Liver (tissue), 3 donors: ENCODE results near the gene ABCC1.

Source experiments
- ATF3 ChIP-seq: IDR thresholded peaks from 2 replicates; pipeline ENCODE4 v1.6.1; 2016; ENCODE audit warnings: antibody characterized with exemption
- EGR1 ChIP-seq, 2 donors: IDR thresholded peaks; 2 replicates each; pipeline ENCODE4 v1.6.1; 2016 to 2018; ENCODE audit warnings: antibody characterized with exemption in 2 of 2, low read depth in 2 of 2
- GABPA ChIP-seq, 2 donors: IDR thresholded peaks in 1 of 2; conservative IDR thresholded peaks in 1 of 2; 2 replicates each; pipeline ENCODE4 v1.6.1; 2016; ENCODE audit warnings: antibody characterized with exemption in 2 of 2, mild to moderate bottlenecking in 1 of 2, moderate library complexity in 1 of 2
- HNF4G ChIP-seq: IDR thresholded peaks from 2 replicates; pipeline ENCODE4 v1.6.1; 2016; ENCODE audit warnings: antibody characterized with exemption
- JUND ChIP-seq, 2 donors: IDR thresholded peaks; 2 replicates each; pipeline ENCODE4 v1.6.1; 2016; ENCODE audit warnings: antibody characterized with exemption in 2 of 2
- MAX ChIP-seq: IDR thresholded peaks from 2 replicates; pipeline ENCODE4 v1.6.1; 2016; ENCODE audit warnings: antibody characterized with exemption
- NR2F2 ChIP-seq: IDR thresholded peaks from 2 replicates; pipeline ENCODE4 v1.6.1; 2016; ENCODE audit warnings: antibody characterized with exemption
- RAD21 ChIP-seq, 2 donors: IDR thresholded peaks; 2 replicates each; pipeline ENCODE4 v1.6.1; 2016; ENCODE audit warnings: antibody characterized with exemption in 2 of 2, mild to moderate bottlenecking in 2 of 2
- REST ChIP-seq: IDR thresholded peaks from 2 replicates; pipeline ENCODE4 v1.6.1; 2016; ENCODE audit warnings: antibody characterized with exemption, mild to moderate bottlenecking
- RXRA ChIP-seq, 2 donors: IDR thresholded peaks; 2 replicates each; pipeline ENCODE4 v1.6.1; 2017 to 2018; ENCODE audit warnings: antibody characterized with exemption in 2 of 2, mild to moderate bottlenecking in 1 of 2
- YY1 ChIP-seq: IDR thresholded peaks from 2 replicates; pipeline ENCODE4 v1.6.1; 2016; ENCODE audit warnings: antibody characterized with exemption, mild to moderate bottlenecking
- ZBTB33 ChIP-seq: IDR thresholded peaks from 2 replicates; pipeline ENCODE4 v1.6.1; 2016; ENCODE audit warnings: antibody characterized with exemption
- TF ChIP-seq, protein P1 (sequence below): fragments of 150-350 bp; IDR thresholded peaks from 2 replicates; pipeline ENCODE4 v1.5.1; 2017; ENCODE audit warnings: improper control_type of control experiment, low read depth, low read length; ENCODE audit not compliant: missing input control
- donor health status: healthy.
- donor health status: healthy.

GRCh38 chr16:16015849-16016248 is 66.4 kb downstream of the ABCC1 start:
- no peak for TF ChIP-seq REST
- no peak for TF ChIP-seq MAX
- no peak for TF ChIP-seq RAD21 (IDR thresholded peaks at IDR 0.05)
- TF ChIP-seq, protein P1, sequence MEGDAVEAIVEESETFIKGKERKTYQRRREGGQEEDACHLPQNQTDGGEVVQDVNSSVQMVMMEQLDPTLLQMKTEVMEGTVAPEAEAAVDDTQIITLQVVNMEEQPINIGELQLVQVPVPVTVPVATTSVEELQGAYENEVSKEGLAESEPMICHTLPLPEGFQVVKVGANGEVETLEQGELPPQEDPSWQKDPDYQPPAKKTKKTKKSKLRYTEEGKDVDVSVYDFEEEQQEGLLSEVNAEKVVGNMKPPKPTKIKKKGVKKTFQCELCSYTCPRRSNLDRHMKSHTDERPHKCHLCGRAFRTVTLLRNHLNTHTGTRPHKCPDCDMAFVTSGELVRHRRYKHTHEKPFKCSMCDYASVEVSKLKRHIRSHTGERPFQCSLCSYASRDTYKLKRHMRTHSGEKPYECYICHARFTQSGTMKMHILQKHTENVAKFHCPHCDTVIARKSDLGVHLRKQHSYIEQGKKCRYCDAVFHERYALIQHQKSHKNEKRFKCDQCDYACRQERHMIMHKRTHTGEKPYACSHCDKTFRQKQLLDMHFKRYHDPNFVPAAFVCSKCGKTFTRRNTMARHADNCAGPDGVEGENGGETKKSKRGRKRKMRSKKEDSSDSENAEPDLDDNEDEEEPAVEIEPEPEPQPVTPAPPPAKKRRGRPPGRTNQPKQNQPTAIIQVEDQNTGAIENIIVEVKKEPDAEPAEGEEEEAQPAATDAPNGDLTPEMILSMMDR: no peak
- TF ChIP-seq JUND (IDR thresholded peaks at IDR 0.05): no peak
- TF ChIP-seq ZBTB33: no peak
- no peak for TF ChIP-seq YY1
- TF ChIP-seq ATF3: no peak
- no peak for TF ChIP-seq GABPA (IDR thresholded peaks at IDR 0.05 in 1 of 2, conservative IDR thresholded peaks at IDR 0.05 in 1 of 2)
- no peak for TF ChIP-seq EGR1 (IDR thresholded peaks at IDR 0.05; ENCODE audit: low read depth in 2 of 2)
- no peak for TF ChIP-seq NR2F2
- TF ChIP-seq RXRA (IDR thresholded peaks at IDR 0.05): no peak
- no peak for TF ChIP-seq HNF4G
